ENCODE data around the gene OGFOD2. TPM values are rescaled to one million over a fixed set of nuclear protein-coding genes. Genes with fewer than 3 reads are reported as not detected.

The OGFOD2 gene
- total and polyA plus RNA-seq, 2 of the 13 experiments (the other 11 are each of a cell fraction or from before 2014, with no cell fraction given), result 13.2 to 14.6 TPM

- TF ChIP-seq IRF9 (CRISPR knock-in tag; IDR thresholded peaks at IDR 0.05; ENCODE audit: borderline replicate concordance) (no peak), NFKB2 (CRISPR knock-in tag; IDR thresholded peaks at IDR 0.05; ENCODE audit: borderline replicate concordance) (no peak)
Observed at GRCh38 chr12:122998316-122998715, 23.3 kb downstream of the OGFOD2 start (continued).

GRCh38 chr12:122999196-122999946, 24.3 kb downstream of the OGFOD2 start:
- Histone ChIP-seq H3K9ac (ENCODE audit: insufficient read depth, low read depth, low read length) (no peak overlapping the region), H3K27ac (ENCODE audit: extremely low read length, insufficient read depth, low read length) (no peak overlapping the region), H3K79me2 (ENCODE audit: insufficient read depth, low read length) (no peaks in the 10 kb centered on the region), H3K9me3 (ENCODE audit: low read length) (no peaks in the 10 kb centered on the region), H2AFZ (ENCODE audit: low read length) (no peak overlapping the region), H3K4me3 (replicated peaks in 1 of 3; ENCODE audit: insufficient read depth in 1 of 3, low read depth in 2 of 3, low read length in 3 of 3) (no peak overlapping the region), H3K4me2 (ENCODE audit: low read depth, low read length) (no peak overlapping the region), H3K36me3 (replicated peaks in 1 of 2; ENCODE audit: control insufficient read depth in 1 of 2, insufficient read depth in 2 of 2, low read length in 2 of 2) (peaks cover 3 to 7% of the 10 kb centered on the region in 2 experiments; a peak in 3 of 5 replicates), H4K20me1 (ENCODE audit: insufficient read depth, low read length) (no peaks in the 10 kb centered on the region), H3K4me1 (ENCODE audit: insufficient read depth, low read length) (peaks cover 12% of the 10 kb centered on the region), H3K27me3 (ENCODE audit: control insufficient read depth in 1 of 2, insufficient read depth in 2 of 2, low read length in 2 of 2) (no peaks in the 10 kb centered on the region; a peak in 1 of 5 replicates)
- POLR2A ChIA-PET, result no interaction called here
- TF ChIP-seq THAP9 (CRISPR knock-in tag; IDR thresholded peaks at IDR 0.05; ENCODE audit: borderline replicate concordance) (no peak), TMF1 (CRISPR knock-in tag; IDR thresholded peaks at IDR 0.05; ENCODE audit: low read depth) (no peak), IRF1 (CRISPR knock-in tag; IDR thresholded peaks at IDR 0.05; ENCODE audit: low read depth) (no peak), ZNF891 (CRISPR knock-in tag; IDR thresholded peaks at IDR 0.05) (no peak)
- no peak for ATAC-seq
- FAIRE-seq, result no peak
- no TSS peak for BruUV-seq (replicated peaks)
- no peak for DNase-seq (ENCODE audit: low spot score)
- WGBS (ENCODE audit: low lambda C conversion rate), result 100% methylated on average over 2 of the region's 8 CpGs
- CTCF ChIA-PET (ENCODE audit: low intra/inter-chr PET ratio, low total read pairs), result no interaction called here
- in situ Hi-C loops (cut with HindIII; ENCODE audit: extremely low pct_ligation_motif_present, low pct_unique_long_range_greater_than_20kb) (no loop called here), intact Hi-C loops (cut with micrococcal nuclease; ENCODE audit: unreplicated experiment) (no loop called here)

All from HepG2 (cell line).